ENCODE results near the gene TAT.

Gene TAT

DNA sequence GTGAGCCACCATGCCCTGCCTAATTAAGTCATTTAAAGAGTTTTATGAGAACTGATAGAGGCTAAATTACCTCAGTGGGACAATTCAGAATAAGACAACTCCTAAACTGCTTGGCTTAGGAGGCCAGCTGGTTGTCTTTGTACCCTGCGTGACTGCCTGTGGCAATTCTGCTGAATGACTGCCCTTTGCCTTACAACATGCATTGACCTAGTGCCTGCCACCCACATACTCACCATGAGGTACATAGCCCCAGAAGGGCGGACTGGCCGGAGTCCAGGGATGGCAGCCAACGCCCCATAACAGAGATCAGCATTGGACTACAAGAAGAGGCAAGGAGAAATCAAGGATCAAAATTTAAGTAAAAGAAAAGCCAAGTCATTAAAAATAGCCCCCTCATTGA is 7.3 kb downstream of the TAT start:
- no peak overlapping the region for H3K4me3 ChIP-seq (ENCODE audit: low read length, poor library complexity, severe bottlenecking)
- no peak overlapping the region for H3K4me2 ChIP-seq (ENCODE audit: low read depth, low read length, poor library complexity, severe bottlenecking)
- no peak overlapping the region for H3K9ac ChIP-seq (ENCODE audit: low read depth, low read length, poor library complexity, severe bottlenecking)
- no peaks in the 10 kb centered on the region for H4K20me1 ChIP-seq (ENCODE audit: insufficient read depth, low read length, poor library complexity, severe bottlenecking)
- H3K36me3 ChIP-seq (ENCODE audit: insufficient read depth, low read length): no peaks in the 10 kb centered on the region
- peaks cover 7% of the 10 kb centered on the region for H3K27me3 ChIP-seq (ENCODE audit: insufficient read depth, low read length, poor library complexity, severe bottlenecking)
- no peaks in the 10 kb centered on the region for H3K4me1 ChIP-seq (ENCODE audit: insufficient read depth, low read length, poor library complexity, severe bottlenecking)
- no peaks in the 10 kb centered on the region for H3K79me2 ChIP-seq (ENCODE audit: insufficient read depth, low read length)
- H3F3A ChIP-seq (ENCODE audit: low read depth): no peaks in the 10 kb centered on the region
- TF ChIP-seq CTCF (conservative IDR thresholded peaks at IDR 0.05; ENCODE audit: low read length) (no peak), EZH2phosphoT487 (IDR thresholded peaks at IDR 0.05; ENCODE audit: borderline replicate concordance) (no peak)
- no peaks in the 10 kb centered on the region for H3K9me2 ChIP-seq (replicated peaks; ENCODE audit: low read depth, low read length)
- no peak overlapping the region for H2AFZ ChIP-seq (ENCODE audit: low read length)
- no peaks in the 10 kb centered on the region for H3K9me3 ChIP-seq (ENCODE audit: insufficient read depth, low read depth, low read length)

GRCh38 chr16:71568551-71568950 is 8.3 kb downstream of the TAT start:
- H3F3A ChIP-seq (ENCODE audit: low read depth): no peaks in the 10 kb centered on the region
- H3K27me3 ChIP-seq (ENCODE audit: insufficient read depth, low read length, poor library complexity, severe bottlenecking): peaks cover 7% of the 10 kb centered on the region
- H3K79me2 ChIP-seq (ENCODE audit: insufficient read depth, low read length): no peaks in the 10 kb centered on the region
- no peaks in the 10 kb centered on the region for H3K9me2 ChIP-seq (replicated peaks; ENCODE audit: low read depth, low read length)
- H3K9me3 ChIP-seq (ENCODE audit: insufficient read depth, low read depth, low read length): no peaks in the 10 kb centered on the region
- H3K4me2 ChIP-seq (ENCODE audit: low read depth, low read length, poor library complexity, severe bottlenecking): no peak overlapping the region
- H3K36me3 ChIP-seq (ENCODE audit: insufficient read depth, low read length): no peaks in the 10 kb centered on the region
- no peak overlapping the region for H3K9ac ChIP-seq (ENCODE audit: low read depth, low read length, poor library complexity, severe bottlenecking)
- TF ChIP-seq CTCF (conservative IDR thresholded peaks at IDR 0.05; ENCODE audit: low read length): no peak
- no peak for TF ChIP-seq EZH2phosphoT487 (IDR thresholded peaks at IDR 0.05; ENCODE audit: borderline replicate concordance)
- H2AFZ ChIP-seq (ENCODE audit: low read length): no peak overlapping the region
- H4K20me1 ChIP-seq (ENCODE audit: insufficient read depth, low read length, poor library complexity, severe bottlenecking): no peaks in the 10 kb centered on the region
- H3K4me1 ChIP-seq (ENCODE audit: insufficient read depth, low read length, poor library complexity, severe bottlenecking): no peaks in the 10 kb centered on the region
- H3K4me3 ChIP-seq (ENCODE audit: low read length, poor library complexity, severe bottlenecking): no peak overlapping the region

GRCh38 chr16:71567931-71568330 is 9.0 kb downstream of the TAT start:
- no peaks in the 10 kb centered on the region for H3F3A ChIP-seq (ENCODE audit: low read depth)
- H3K9me2 ChIP-seq (replicated peaks; ENCODE audit: low read depth, low read length): no peaks in the 10 kb centered on the region
- peaks cover 7% of the 10 kb centered on the region for H3K27me3 ChIP-seq (ENCODE audit: insufficient read depth, low read length, poor library complexity, severe bottlenecking)
- H3K79me2 ChIP-seq (ENCODE audit: insufficient read depth, low read length): no peaks in the 10 kb centered on the region
- TF ChIP-seq EZH2phosphoT487 (IDR thresholded peaks at IDR 0.05; ENCODE audit: borderline replicate concordance) (no peak), CTCF (conservative IDR thresholded peaks at IDR 0.05; ENCODE audit: low read length) (no peak)
- no peaks in the 10 kb centered on the region for H3K4me1 ChIP-seq (ENCODE audit: insufficient read depth, low read length, poor library complexity, severe bottlenecking)
- no peak overlapping the region for H2AFZ ChIP-seq (ENCODE audit: low read length)
- H3K4me3 ChIP-seq (ENCODE audit: low read length, poor library complexity, severe bottlenecking): no peak overlapping the region
- no peak overlapping the region for H3K9ac ChIP-seq (ENCODE audit: low read depth, low read length, poor library complexity, severe bottlenecking)
- no peak overlapping the region for H3K4me2 ChIP-seq (ENCODE audit: low read depth, low read length, poor library complexity, severe bottlenecking)
- no peaks in the 10 kb centered on the region for H3K36me3 ChIP-seq (ENCODE audit: insufficient read depth, low read length)
- no peaks in the 10 kb centered on the region for H3K9me3 ChIP-seq (ENCODE audit: insufficient read depth, low read depth, low read length)
- H4K20me1 ChIP-seq (ENCODE audit: insufficient read depth, low read length, poor library complexity, severe bottlenecking): no peaks in the 10 kb centered on the region
